22Rv1 (cell line): ENCODE data around the gene LRRC8B.

Source experiments
- ZFX ChIP-seq: fragments of 450-650 bp; IDR thresholded peaks from 2 replicates; pipeline ENCODE4 v1.6.1; 2017; ENCODE audit warnings: antibody characterized with exemption, borderline replicate concordance
- TF ChIP-seq, protein P1 (sequence below): fragments of 450-650 bp; IDR thresholded peaks from 2 replicates; pipeline ENCODE4 v1.5.1; 2017; ENCODE audit warnings: mild to moderate bottlenecking

DNA sequence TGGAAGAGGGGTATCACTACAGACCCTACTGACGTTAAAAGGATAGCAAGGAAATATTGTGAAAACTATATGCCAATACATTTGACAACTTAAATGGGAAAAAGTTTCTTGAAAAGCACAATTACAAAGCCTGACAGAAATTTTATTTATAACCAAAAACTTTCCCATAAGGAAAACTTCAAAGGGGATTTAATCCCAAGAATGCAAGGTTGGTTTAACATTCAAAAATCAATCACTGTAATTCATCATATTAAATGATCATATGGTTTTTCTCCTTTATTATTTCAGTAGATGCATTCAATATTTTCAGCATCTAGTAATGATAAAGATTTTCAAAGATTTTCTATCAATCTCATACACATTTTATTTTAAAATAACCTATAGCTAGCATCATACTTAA, 121.6 kb downstream of the LRRC8B start:
- TF ChIP-seq, protein P1, sequence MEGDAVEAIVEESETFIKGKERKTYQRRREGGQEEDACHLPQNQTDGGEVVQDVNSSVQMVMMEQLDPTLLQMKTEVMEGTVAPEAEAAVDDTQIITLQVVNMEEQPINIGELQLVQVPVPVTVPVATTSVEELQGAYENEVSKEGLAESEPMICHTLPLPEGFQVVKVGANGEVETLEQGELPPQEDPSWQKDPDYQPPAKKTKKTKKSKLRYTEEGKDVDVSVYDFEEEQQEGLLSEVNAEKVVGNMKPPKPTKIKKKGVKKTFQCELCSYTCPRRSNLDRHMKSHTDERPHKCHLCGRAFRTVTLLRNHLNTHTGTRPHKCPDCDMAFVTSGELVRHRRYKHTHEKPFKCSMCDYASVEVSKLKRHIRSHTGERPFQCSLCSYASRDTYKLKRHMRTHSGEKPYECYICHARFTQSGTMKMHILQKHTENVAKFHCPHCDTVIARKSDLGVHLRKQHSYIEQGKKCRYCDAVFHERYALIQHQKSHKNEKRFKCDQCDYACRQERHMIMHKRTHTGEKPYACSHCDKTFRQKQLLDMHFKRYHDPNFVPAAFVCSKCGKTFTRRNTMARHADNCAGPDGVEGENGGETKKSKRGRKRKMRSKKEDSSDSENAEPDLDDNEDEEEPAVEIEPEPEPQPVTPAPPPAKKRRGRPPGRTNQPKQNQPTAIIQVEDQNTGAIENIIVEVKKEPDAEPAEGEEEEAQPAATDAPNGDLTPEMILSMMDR, result no peak
- no peak for TF ChIP-seq ZFX
